Body of pancreas (tissue), 4 donors: ENCODE results near the gene MRGPRX3.

ENCODE experiments used
- CTCF ChIP-seq, 7 experiments: fragments of 450-650 bp in 4 of 7; fragments of 200-600 bp in 3 of 7; sonication (generic) in 3 of 7; IDR thresholded peaks; one replicate each; pipeline ENCODE4 v1.5.1; 2016 to 2019; ENCODE audit warnings: antibody characterized with exemption in 7 of 7
- POLR2A ChIP-seq, 3 donors: fragments of 450-650 bp; IDR thresholded peaks; one replicate each; pipeline ENCODE4 v1.6.1; 2016; ENCODE audit warnings: antibody characterized with exemption in 3 of 3, mild to moderate bottlenecking in 2 of 3

GRCh38 chr11:18108254-18108653, 24.1 kb upstream of the MRGPRX3 start:
- TF ChIP-seq CTCF (IDR thresholded peaks at IDR 0.05) (no peak), POLR2A (IDR thresholded peaks at IDR 0.05) (no peak)
